ACHN (cell line): Measurements from ENCODE around the gene NSF.
"Not testable (repeated sequence)": the region's sequence is repeated elsewhere in the genome, so short reads cannot be mapped to it uniquely, and the experiment has no call there.

ENCODE experiments used
- DNase-seq: peaks from one replicate; pipeline ENCODE4 v3.0.0-alpha.2; 2015
- in situ Hi-C: cut with HindIII; loops from 2 replicates; pipeline ENCODE4 v1.10.0; 2017; ENCODE audit warnings: low sequenced_read_pairs, low pct_ligation_motif_present, low pct_unique_long_range_greater_than_20kb

Gene NSF

DNA sequence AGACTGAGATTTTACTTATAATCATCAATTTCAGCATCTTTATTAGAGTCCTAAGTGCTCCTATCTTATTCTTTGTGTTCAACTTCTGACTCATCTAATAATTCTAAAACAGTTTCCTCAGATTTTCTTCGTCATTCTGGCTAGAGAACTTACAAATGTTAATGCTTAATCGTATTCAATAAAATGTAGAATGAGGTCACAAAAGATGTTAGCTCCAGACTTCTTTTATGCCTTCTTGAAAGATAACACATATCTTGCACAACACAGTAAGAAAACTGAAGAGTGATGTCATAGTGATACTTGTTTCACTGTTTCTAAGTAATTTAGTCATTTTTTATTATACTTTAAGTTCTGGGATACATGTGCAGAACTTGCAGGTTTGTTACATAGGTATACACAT is 93.2 kb downstream of the NSF start:
- in situ Hi-C loops, result not testable (repeated sequence)

DNA sequence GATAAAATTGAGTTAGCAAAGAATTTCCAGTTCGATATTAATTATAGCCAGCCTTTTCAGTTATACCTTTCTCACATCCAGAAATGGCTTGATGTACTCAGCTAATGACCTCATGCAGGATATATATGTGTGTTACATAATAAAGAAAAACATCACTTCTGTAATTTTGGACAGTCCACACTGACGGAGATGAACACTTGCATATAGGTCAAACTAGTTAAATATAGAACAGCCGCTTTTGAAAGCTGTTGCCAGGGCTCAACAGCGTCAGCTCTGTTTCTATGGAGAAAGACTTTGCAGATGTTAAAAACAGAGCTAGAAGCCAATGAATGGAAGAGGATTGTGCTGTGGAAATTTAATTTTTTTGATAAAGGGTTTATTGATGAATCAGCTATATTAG is 94.8 kb downstream of the NSF start:
- DNase-seq, in situ Hi-C loops: not testable (repeated sequence)

More for the DNA sequence above, 93.2 kb downstream of the NSF start:
- DNase-seq, result not testable (repeated sequence)

DNA sequence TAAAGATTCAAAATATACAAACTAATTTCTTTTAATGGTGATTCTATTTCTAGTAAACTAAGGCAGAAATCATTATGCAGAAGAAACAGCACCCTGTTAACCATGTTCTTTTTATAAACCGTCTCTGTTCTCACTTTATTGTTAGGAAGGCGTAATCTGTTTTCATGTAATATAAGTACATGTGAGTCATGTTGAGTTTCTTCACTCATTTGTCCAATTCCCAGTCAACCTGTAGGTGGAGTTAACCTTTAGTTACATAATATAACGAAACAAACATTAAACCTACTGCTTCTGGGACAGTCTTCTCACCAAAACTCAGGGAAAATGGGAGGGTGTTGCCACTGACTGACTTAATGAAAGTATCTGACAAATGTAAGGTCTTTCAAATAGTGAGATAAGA is 101.7 kb downstream of the NSF start:
- DNase-seq, in situ Hi-C loops: not testable (repeated sequence)

DNA sequence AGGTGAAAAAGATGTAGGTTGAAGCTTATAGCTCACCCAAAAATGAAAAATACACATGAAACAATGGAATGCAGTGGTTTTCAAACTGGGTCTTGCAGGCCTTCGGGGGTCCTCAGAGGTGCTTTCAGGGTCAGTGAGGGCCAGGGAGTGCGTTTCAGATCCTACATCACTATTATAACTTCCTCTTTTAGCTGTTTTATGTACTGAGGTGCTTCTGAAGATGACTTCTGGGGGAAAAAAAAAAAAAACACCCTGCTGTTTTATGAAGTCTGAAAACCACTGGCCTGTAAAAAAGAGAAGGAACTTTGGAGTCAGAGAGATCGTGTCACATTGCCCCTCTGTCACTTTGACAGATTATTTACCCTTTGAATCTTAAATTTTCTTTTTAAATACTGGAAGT is 102.8 kb downstream of the NSF start:
- in situ Hi-C loops, DNase-seq: not testable (repeated sequence)

DNA sequence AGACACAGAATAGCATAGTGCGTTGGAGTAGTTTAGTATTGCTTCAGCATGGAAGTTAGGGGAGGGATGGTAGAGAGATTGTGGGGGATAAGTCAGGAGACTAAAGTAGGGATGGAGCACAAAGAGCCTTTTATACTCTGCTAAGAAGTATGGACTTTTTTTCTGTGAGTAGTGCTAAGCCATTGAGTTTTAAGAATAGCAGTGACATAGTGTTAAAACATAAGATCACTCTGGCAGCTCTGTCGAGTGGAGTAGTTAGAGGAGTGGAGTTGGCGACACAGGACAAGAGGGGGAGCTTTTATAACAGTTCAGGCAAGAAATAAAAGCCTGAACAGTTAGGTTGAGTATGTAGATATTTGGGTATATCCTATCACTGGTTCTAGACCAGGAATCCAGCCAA is 106.1 kb downstream of the NSF start:
- in situ Hi-C loops, DNase-seq: not testable (repeated sequence)

DNA sequence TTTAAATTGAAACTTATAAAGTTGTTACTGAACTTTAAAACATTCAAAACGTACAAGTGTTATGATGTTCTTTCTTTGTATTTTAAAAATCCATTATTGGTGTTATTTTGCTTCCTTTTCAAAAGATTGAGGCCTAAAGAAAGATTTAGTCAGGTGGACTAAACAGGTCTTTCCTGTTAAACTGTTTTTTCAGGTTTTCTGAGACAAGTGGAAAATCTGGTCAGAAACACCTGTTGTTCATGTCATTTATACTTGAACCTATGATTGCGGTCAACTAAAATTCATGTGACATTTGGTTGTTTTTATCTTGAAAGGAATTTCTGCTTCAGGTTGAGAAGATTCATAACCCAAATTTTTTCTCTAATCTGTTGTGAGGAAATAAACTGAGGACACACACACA is 108.5 kb downstream of the NSF start:
- in situ Hi-C loops, DNase-seq: not testable (repeated sequence)

DNA sequence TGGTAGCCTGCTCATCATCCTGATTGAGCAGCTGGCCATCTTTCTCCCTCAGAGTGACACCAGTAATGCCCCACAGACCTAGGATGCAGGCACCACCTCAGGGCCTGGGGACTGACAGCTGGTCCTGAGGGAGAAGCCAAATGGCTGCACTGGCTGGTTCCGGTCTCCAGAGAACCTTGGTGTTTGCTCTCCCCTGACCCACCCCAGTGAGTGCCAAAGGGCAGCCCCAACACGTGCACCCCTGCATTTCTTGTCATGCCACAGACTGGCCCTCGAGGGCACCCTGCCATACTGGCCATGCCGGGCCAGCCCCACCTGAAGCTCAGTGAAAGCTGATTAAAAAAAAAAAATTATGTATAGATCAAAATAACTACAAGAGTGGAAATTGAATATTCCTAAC is 127.5 kb downstream of the NSF start:
- in situ Hi-C loops, result no loop called here

DNA sequence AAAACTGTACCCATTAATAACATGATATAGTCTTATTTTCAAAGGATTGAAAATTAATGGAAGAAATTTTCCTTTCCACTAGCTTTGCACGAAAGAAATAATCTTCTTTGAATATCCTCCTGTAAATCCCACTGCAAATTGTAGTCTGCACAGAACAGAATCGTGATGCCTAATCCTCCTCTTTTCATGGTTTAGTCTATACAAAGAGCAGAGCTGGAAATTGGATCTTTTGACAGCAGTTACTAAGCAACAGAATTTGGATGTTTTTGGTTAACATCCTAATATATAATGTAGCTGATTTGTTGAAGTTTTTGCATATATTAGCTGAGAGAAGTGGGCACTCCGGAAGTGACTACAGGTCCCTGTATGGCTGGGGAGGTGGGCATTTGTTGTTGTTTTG is 129.4 kb downstream of the NSF start:
- no peak for DNase-seq
- in situ Hi-C loops, result no loop called here

More for the DNA sequence above, 127.5 kb downstream of the NSF start:
- no peak for DNase-seq

DNA sequence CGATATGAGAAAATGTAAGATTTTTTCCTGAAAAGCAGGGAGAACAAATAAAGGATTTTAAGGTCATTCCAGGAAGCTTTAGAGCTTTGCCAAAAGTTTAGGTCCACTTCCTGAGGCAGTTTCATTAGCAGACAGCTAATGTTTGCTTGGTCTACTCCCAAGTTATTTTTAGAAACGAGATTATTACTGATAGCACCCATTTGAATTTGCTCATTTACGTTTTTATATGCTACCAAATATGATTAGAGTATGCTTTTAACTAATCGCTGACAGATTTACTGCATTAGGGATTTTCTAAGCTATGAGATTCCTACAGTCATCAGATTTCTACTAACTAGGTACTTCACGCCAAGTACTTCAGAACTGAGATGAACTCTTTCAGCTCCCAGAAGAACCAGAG is 129.9 kb downstream of the NSF start:
- in situ Hi-C loops, result no loop called here
- no peak for DNase-seq

DNA sequence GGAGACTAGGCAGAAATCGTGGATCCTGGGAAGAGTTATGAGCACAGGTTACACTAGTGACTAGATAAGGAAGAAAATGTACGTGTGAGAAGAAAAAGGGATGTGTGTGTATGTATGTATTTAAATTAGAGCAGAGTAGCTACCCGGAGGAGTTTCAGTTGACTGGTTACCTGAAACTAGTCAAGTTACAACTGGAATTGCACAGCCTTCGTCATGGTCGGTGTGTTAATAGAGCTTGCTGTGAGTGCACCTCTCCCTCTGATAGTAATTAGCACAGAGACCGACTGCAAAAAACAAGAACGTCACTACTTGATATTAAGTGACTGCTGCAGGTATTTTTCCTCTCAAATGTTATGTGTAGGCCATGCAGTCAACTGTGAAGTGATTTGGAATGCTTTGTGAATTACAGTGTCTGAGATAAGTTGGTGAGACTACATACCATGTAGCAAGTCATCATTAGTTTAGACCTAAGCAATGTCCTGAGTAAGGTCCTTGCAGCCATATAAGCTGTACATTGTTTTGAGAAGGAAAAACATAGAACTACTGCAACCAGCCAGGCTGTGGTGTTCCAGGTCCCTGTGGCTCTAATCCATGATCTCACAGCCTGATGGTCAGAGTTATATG is 132.3 kb downstream of the NSF start:
- in situ Hi-C loops, result no loop called here
- peak; percentile 25 for DNase-seq

DNA sequence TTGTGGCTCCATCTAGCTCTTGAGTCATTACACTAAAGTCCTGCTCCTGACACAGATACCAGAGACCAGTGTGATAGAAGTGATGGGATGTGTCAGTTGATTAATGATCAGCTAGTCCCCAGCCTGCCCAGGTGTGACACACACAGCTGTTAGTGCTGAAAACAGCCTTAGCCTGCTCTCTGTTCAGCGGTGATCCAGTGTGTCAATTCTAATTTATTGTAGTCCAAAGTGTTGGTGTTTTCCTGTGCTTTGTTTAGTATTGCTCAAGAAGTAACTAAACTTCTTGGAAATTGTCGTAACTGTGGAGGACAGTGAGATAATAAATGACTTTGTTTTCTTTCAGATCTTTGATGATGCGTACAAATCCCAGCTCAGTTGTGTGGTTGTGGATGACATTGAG is 135.7 kb downstream of the NSF start:
- peak; percentile 43 for DNase-seq
- in situ Hi-C loops, result no loop called here

DNA sequence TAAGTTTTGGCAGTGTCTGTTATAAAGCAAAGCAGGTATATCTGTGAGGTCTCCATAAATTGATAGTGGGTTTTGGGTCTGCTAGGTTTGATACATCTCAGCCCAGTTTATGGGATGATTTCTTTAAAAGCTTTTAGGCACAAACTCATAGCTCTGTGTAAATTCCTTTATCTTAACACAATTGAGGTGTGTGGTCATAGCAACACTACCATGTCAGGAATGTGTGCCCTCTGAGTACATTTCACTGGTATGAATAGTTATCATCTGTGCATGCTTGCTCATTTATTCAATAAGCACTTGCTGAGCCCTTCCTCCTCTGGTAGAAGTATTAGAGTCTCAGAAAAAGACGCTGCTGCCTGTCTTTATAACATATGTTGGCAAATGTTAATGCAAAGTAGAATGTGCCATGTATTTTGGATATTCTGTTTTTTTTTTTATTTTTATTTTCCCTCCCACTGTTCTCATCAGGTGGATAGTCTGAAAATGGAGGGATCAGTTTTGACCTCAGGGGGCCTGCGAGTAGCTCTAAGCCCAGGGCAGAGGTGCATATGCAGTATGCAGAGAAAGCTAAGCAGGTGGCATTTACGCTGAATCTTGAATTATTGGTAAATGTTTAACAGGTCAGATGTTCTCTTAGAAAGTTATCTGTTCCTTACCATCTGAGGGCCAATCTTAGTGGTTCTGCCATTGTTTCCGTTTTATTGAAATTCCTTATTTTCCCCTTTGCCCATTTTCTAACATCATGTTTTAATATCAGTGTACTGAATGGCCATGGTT is 137.3 kb downstream of the NSF start:
- in situ Hi-C loops, result no loop called here
- peak; percentile 93 for DNase-seq

DNA sequence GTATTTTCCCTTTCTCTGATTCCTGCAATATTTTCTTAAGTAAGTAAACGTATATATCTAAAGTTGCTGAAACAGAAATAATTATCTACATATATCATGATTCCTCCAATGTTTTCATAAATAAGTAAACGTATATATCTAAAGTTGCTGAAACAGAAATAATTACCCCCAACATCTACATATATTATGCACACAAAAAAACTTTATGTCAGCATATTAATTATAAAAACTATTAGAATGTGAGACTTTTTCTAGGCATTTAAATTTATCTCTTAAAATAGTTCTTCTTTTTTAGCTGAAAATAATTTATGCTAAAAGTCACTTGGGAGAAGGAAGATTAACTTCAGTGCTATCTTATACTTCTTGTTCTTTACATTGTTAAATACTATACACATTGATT is 139.6 kb downstream of the NSF start:
- DNase-seq, result no peak
- in situ Hi-C loops, result no loop called here

DNA sequence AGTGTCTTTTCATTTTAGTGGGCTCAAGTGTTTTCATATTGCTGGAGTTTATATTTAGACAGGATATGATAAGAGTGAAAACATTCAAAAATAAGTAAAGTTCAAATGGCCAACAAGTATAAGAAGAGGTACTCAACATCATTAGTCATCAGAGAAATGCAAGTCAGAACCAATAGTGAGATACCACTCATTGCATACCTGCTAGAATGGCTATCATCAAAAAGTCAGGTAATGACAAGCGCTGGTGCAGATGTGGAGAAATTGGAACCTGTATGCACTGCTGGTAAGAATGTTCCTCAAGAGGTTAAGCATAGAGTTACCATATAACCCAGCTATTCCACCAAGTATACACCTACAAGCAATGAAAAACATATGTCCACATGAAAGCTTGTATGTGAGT is 140.2 kb downstream of the NSF start:
- no peak for DNase-seq
- in situ Hi-C loops, result no loop called here

DNA sequence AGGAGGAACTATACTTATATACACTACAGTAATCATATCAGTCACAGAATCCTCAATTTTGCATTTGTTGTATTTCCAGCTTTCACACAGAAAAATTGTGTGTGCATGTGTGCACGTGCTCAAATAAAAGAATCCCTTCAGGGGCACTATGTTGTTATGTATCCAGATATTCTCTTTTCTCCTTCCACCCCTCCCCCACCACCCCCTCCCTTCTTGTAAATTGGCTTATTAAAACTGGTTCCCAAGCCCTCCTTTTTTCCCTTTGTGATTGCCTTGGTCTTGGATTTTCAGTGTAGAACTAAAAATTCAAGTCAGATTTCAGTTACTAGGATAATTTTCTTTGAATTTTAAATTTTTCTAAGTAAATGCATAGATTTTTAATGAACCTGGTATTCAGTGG is 141.7 kb downstream of the NSF start:
- in situ Hi-C loops, result no loop called here
- DNase-seq, result no peak

DNA sequence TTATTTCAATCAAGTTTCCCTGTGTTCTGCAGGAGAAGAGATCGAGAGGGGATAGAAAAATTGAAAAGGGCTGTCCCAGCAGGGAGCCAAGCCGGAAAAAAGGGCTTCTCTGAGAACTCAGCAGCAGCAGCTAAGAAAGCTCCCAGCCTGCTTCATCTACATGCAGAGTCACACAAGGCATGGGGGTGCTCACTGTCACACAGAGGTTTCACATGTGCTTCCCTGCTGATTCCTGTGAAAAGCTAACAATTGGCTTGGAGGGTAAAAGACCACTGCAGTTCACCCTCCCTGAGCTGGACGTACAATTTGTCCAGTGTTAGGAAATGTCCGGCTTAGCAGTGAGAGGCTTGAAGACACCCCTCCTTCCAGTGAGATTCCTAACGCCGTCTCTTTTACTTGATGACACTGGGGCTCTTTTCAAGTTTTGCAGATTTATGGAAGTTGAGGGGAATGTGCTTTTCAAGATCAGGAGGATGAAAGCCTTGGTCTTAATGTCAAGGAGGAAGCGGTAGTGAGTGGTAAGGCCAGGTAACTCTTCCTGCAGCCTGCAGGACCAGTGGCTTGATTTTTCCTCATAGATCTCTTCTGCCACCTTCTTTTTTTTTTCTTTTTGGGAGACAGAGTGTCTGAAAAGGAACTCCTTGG is 142.4 kb downstream of the NSF start:
- no peak for DNase-seq
- in situ Hi-C loops, result no loop called here

DNA sequence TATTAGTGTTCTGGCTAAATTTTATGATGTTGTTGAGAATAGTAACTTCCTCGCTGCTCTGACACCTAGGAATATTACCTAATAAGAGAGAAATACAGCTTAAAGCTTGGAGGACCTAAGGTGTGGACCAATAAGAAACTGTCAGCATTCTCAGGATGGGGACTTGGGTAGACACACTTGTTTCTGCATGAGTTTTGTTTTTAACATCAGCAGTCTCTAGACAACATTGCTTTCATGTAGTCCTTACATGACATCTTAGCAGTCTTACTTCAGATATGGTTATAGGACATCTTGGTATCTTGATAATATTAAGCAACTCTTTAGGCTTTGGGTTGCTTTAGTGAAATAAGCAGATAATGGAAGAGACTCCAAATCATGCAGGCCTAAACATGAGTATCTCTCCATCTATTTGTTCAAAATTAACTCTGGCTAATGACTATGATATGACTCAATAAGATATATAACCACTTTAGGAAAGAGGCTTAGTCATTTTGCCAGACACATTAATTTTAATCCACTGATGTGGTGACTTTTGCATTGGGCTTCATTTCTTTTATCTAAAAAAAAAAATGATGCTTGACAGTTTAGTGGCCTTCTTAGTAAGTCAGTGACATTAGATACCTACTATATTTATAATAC is 143.5 kb downstream of the NSF start:
- in situ Hi-C loops, result no loop called here
- peak; percentile 38 for DNase-seq

DNA sequence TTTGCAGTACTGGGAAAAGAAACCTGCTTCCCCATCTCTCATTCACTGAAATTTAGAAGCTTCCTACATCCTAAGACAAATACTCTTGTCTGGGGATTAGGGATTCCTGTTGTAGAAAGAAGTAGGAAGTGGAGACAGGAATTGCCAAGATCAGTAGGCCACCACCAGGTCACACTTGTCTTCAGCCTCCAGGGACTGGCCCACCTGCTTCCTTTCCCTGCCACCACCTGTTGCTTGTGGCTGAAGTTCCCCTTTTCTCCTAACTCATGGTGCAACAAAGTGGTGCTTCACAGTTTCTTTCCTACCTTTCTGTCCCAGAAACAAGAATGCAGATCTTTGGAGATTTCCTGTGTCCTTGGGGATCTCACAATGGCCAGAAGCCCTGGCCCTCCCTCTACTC is 145.6 kb downstream of the NSF start:
- no peak for DNase-seq
- in situ Hi-C loops, result no loop called here

DNA sequence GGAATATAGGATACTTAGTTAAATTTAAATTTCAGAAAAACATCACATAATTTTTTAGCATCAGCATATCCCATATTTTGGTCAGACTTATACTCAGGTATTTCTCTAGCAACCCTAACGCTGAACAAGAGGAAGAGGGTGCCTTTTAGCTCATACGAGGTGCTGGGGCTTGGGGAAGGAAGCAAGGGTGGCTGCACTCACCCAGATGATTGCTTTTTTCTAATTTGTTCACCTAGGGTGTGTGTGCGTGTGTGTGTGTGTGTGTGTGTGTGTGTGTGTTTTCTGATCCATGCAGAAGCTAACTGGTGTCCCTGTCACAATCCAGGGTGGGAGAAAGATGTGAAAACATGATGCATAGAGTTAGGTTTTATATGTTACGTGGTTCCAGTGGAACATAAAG is 146.9 kb downstream of the NSF start:
- DNase-seq, result no peak
- in situ Hi-C loops, result no loop called here
